ENCODE data around the gene TNRC6B.

TNRC6B gene

DNA sequence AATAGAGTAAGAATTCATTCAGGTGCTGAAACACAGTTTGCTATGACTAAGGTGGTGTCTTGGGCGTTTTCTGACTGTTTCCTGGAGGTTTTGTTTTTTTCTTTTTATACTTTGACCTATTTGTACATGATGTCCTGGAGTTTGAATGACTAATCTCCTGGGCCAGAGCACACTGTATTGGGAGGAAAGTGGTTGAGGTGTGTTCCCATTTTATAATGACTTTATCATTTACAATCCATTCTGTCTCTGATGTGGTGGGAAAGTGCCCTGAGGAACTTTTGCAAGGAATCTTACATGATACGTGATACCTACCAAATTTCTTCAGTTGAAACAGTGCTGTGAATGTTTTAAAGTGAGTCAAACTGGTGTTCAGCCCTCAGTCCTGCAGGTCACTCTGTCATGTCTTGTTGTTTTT, 80.8 kb downstream of the TNRC6B start:
- DNase-seq = no peak
- in situ Hi-C loops (cut with HindIII; ENCODE audit: low pct_ligation_motif_present, low pct_unique_long_range_greater_than_20kb, low sequenced_read_pairs) = no loop called here

DNA sequence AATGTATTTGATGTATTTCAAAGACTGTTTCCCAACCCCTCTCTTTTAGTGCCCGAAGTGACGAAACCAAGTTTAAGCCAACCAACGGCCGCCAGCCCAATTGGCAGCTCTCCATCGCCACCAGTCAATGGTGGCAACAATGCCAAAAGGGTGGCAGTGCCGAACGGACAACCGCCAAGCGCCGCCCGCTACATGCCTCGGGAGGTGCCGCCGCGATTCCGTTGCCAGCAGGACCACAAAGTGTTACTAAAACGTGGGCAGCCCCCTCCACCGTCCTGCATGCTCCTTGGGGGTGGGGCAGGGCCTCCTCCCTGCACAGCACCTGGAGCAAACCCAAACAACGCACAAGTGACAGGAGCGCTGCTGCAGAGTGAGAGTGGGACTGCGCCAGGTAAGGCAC, 84.1 kb downstream of the TNRC6B start:
- DNase-seq = no peak
- in situ Hi-C loops (cut with HindIII; ENCODE audit: low pct_ligation_motif_present, low pct_unique_long_range_greater_than_20kb, low sequenced_read_pairs) = no loop called here

DNA sequence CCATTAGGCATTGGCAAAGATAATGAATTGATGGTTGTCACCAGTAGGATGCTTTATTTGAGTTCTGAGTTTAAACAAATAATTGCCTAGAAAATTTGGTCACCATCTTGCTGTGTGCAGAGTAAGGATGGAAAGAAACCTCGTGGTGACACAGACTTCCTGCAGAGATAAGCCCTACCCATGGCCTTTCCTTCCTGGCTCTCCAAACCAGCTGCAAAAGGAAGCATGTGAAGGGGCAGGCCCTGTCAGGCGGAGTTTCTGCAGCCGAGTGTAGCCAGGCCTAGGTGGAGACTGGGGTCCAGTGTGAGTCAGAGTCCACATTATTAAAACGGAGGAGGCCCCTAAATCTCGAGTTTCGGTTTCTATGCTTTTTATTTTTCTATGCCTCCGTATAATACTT, 85.5 kb downstream of the TNRC6B start:
- no peak for DNase-seq
- in situ Hi-C loops (cut with HindIII; ENCODE audit: low pct_ligation_motif_present, low pct_unique_long_range_greater_than_20kb, low sequenced_read_pairs) = no loop called here

DNA sequence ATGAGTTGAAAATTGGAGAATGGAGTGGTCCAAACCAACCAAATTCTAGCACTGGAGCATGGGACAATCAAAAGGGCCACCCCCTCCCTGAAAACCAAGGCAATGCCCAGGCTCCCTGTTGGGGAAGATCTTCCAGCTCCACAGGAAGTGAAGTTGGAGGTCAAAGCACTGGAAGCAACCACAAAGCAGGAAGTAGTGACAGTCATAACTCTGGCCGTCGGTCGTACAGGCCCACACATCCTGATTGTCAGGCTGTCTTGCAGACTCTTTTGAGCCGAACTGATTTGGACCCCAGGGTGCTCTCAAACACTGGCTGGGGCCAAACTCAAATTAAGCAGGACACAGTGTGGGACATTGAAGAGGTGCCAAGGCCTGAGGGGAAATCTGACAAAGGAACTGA, 88.1 kb downstream of the TNRC6B start:
- in situ Hi-C loops (cut with HindIII; ENCODE audit: low pct_ligation_motif_present, low pct_unique_long_range_greater_than_20kb, low sequenced_read_pairs) = no loop called here
- no peak for DNase-seq

DNA sequence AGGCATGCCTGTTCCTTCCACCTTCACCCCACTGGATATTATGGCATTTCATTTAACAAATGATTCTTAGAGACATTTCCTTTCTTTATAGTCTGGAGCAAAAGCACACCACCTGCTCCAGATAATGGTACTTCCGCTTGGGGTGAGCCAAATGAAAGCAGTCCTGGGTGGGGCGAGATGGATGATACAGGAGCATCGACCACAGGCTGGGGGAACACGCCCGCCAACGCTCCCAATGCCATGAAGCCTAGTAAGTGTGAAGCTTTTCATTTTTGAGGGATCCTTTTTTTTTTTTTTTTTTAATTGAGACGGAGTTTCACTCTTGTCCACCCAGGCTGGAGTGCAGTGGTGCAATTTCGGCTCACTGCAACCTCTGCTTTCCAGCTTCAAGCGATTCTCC, 92.3 kb downstream of the TNRC6B start:
- no peak for DNase-seq
- in situ Hi-C loops (cut with HindIII; ENCODE audit: low pct_ligation_motif_present, low pct_unique_long_range_greater_than_20kb, low sequenced_read_pairs) = no loop called here

DNA sequence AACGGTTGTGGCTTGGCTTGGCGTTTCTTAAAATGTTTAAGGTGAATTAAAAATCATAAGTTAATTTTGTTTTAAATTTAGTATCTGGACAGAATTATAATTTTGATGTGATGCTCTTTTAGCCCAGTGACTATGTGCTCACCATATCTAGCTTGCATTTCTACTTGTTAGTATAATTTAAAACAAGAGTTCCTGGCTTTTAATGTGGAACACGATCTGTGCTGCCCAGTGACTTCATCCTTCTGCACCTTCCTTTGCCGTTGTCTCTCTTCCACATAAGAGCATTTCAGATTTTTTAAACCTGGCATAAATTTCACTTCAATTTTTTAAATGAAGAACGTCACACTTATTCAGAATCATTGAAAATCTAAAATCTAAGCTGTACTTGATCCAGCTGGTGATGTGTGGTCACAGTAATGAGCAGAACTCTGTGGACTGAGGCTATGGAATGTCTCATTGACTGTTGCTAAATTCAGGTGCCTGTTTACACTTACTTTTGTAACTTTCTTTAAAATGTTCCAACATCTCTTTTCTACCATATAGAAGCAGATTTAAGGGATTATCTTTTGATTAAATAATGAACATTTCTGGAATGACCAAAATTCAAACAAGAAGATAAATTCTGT, 93.1 kb downstream of the TNRC6B start:
- in situ Hi-C loops (cut with HindIII; ENCODE audit: low pct_ligation_motif_present, low pct_unique_long_range_greater_than_20kb, low sequenced_read_pairs) = no loop called here
- DNase-seq = no peak

DNA sequence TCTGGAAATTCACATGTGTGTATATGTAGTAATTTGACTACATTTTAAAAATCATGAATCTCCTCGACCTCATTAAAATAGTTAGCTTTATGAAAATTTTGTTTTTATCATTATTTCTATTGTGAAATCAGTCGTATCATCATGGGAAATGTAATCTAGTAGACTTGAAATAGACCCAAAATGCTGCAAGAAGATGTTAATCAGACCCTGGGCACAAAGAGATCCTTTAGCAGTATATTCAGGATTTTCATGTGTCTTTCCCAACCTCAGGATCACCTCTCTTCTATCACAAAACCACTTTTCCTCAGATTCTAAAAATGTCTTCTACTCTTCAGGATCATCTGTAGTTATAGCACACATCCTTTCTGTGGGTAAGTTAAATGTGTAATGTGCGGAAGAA, 93.7 kb downstream of the TNRC6B start:
- in situ Hi-C loops (cut with HindIII; ENCODE audit: low pct_ligation_motif_present, low pct_unique_long_range_greater_than_20kb, low sequenced_read_pairs) = no loop called here
- DNase-seq = no peak

DNA sequence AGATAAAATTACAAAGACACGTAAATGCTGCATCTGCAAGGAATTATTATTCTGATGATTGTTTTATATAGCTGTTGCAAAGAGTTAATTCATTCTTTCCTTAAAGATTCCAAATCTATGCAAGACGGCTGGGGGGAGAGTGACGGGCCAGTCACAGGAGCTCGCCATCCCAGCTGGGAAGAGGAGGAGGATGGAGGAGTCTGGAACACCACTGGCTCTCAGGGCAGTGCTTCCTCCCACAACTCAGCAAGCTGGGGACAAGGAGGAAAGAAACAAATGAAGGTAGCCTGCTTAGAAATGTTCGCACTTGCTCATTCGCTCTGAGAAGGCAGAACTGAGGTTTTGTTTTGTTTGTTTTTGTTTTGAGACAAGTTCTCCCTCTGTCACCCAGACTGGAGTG, 95.6 kb downstream of the TNRC6B start:
- in situ Hi-C loops (cut with HindIII; ENCODE audit: low pct_ligation_motif_present, low pct_unique_long_range_greater_than_20kb, low sequenced_read_pairs) = no loop called here
- no peak for DNase-seq

DNA sequence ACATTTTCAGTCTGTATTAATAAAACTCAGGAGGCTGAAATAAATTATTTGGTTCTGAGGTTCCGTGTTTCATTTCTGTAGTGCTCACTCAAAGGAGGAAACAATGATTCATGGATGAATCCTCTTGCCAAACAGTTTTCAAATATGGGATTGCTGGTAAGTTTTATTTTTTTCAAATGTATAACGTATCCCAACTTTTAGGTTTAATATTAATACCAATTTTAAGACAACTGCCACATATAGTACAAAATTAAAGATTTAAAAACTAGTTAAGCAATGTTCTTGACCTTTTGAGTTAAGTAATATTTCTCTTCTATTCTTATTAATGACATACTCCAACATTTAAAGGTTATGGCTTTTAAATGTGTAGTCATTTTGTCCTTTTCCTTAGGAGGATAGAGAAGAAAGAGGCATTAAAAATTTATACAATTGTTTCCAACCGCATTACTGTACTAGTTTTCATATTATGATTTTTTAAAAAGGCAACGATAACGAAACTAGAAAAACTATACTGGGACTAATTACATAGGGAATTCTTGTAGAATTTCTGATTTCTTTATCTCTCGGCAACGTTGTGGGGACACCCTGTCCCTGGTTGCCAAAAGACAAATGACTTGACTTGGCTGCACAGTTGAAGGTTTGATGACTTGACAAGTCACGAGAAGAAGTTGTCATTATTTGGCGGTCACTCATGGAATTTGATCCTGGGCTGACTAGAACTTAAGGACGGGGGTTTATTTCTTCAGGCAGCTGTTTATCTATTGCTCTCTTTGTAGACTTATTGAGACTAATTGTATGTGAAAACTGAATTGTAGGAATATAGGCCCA, 99.5 kb downstream of the TNRC6B start:
- no peak for DNase-seq
- in situ Hi-C loops (cut with HindIII; ENCODE audit: low pct_ligation_motif_present, low pct_unique_long_range_greater_than_20kb, low sequenced_read_pairs) = no loop called here

DNA sequence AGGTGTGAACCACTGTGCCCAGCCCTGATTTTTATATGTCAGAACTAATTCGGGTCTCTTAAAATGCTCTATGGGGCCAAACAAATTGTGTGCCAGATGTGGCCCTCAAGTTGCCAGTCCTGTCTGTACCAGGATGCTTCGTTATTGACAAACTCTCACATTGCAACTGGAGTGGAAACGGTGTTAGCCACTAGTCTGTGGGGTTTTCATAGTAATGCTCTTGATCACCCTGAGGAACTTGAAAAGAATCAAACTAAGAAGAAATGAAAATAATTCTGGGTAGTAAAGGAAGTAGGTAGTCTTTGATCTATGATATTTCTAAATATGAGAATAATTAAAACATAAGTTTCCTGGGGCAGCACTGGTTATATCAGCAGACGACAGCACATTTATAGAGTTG, 101.3 kb downstream of the TNRC6B start:
- in situ Hi-C loops (cut with HindIII; ENCODE audit: low pct_ligation_motif_present, low pct_unique_long_range_greater_than_20kb, low sequenced_read_pairs) = no loop called here
- no peak for DNase-seq

DNA sequence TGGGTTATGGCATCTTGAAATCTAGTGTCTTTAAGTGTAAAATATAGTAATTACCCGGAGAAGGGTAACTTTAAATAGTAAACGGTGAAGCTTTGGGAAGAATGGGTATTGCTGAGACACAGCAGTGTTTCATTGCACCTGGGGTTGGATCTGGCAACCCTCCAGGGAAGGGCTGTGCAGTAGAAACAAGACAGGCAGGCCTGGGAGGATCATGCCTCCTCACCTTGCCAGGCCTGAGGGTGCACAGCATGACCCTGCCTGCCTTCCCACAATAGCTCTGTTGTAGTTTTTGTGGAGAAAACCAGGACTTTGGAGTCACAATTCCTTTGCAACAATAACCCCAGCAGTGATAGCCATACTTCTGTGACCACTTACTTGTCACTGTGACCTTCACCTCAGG, 104.0 kb downstream of the TNRC6B start:
- in situ Hi-C loops (cut with HindIII; ENCODE audit: low pct_ligation_motif_present, low pct_unique_long_range_greater_than_20kb, low sequenced_read_pairs) = no loop called here
- no peak for DNase-seq

DNA sequence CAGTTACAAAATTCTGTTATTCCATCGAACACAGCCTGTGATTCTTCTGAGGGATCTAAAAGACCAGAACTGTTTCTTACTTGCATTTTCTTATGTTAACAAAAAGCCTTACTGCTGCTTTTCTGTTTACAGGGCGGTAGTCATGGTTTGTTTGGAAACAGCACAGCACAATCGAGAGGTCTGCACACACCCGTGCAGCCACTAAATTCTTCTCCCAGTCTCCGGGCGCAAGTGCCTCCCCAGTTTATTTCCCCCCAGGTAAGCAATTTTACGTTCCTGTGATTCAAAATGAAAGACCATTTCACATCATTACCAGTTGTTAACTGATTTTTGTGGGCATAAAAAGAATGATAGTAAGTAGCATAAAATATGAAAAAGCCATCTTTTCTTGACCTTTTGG, 107.8 kb downstream of the TNRC6B start:
- in situ Hi-C loops (cut with HindIII; ENCODE audit: low pct_ligation_motif_present, low pct_unique_long_range_greater_than_20kb, low sequenced_read_pairs) = no loop called here
- DNase-seq = no peak

DNA sequence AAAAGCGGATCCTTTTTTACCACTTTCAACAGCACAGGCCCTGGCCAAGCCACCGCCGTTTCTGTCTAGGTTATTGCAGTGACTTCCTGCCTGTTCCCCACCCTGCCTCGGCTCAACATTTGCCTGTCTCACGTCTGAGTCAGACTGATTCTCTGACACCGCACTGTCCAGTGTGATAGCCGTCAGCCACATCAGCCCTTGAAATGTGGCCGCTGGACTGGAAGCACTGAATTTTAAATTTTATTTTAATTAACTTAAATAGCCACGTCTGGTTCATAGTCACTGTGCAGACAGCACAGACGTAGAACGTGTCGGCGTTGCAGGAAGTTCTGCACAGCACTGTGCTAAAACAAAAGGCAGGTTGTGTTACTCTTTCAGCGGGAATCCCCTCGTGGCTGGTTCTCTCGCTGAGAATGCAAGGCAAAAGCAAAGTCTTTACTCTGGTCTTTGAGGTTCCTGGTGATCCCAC, 112.3 kb downstream of the TNRC6B start:
- DNase-seq = no peak
- in situ Hi-C loops (cut with HindIII; ENCODE audit: low pct_ligation_motif_present, low pct_unique_long_range_greater_than_20kb, low sequenced_read_pairs) = no loop called here

DNA sequence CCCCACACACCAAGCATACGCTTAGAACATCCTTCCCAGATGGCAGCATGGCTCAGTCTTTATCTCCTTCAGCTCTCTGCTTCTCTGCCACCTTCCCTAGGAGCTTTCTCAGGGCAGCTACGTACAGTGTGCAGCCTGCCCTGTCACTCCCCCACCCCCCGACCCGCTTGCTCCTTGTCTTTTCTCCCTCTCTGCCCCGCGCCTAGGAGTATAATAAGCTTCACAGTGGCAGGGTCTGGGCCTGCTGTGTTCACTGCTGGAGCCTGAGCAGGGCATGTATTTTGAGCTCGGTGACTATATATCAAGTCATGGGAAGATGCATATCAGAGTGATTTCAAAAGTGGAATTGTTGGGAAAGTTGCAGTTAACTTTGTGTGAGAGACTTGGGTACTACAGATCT, 112.8 kb downstream of the TNRC6B start:
- no peak for DNase-seq
- in situ Hi-C loops (cut with HindIII; ENCODE audit: low pct_ligation_motif_present, low pct_unique_long_range_greater_than_20kb, low sequenced_read_pairs) = no loop called here

DNA sequence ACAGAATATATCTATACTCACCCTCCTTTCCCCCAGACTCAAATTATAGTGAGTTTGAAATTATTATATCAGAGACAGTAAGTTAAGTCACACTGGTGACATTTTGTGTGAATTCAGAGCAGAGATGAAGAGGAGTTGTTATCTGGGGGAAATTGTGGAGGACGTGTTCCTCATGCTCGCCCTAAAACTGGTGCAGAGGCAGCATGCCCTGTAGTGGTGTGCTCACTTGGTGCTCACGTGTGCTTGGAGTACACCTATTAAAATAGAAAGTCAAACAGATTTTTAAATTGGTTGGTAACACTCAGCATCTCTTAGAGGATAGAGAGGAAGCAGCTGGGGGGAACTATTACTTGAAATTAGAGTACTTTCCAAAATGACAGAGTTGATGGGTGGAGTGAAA, 117.0 kb downstream of the TNRC6B start:
- in situ Hi-C loops (cut with HindIII; ENCODE audit: low pct_ligation_motif_present, low pct_unique_long_range_greater_than_20kb, low sequenced_read_pairs) = no loop called here
- DNase-seq = no peak

DNA sequence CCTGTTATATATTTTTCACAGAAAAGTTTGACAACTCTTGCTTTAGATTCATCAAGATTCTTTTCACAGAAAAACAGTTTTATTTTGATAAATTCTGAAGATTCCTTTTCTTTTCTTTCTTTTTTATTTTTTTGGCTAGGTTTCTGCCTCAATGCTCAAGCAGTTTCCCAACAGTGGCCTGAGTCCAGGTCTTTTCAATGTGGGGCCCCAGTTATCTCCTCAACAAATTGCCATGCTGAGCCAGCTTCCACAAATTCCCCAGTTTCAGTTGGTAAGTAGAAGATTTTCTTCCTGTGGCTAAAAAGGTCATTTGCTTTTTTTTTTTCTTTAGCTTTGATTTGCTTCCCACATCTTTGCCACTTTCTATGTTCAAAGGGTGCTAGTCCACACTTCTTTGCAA, 122.6 kb downstream of the TNRC6B start:
- DNase-seq = no peak
- in situ Hi-C loops (cut with HindIII; ENCODE audit: low pct_ligation_motif_present, low pct_unique_long_range_greater_than_20kb, low sequenced_read_pairs) = no loop called here

DNA sequence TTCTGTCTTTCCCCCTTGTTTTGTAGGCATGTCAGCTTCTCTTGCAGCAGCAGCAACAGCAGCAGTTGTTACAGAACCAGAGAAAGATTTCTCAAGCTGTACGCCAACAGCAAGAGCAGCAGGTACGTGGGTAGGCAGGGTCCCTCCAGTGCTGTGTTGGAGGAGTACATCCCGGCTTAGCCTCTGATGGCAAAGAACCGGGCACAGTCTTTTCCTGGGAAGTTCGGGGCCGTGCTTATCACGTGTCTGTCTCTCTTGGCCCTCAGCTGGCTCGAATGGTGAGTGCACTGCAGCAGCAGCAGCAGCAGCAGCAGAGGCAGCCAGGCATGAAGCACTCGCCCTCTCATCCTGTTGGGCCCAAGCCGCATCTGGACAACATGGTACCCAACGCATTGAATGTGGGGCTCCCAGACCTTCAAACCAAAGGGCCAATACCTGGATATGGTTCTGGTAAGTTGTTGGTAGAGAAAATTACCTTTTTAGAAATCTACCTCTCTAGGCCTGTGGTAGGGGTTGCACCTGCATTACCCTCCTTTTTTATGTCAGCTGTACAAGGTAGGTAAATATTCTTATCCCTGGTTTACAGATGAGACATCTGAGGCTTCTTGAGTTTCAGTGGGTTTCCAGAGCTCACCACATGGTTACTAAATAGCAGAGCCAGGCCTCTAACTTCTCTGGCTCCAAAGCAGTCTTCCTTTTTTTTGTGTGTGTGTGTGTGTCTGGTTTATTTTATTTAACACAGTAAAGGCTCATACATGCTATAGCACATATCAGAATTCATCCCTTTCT, 123.4 kb downstream of the TNRC6B start:
- no peak for DNase-seq
- in situ Hi-C loops (cut with HindIII; ENCODE audit: low pct_ligation_motif_present, low pct_unique_long_range_greater_than_20kb, low sequenced_read_pairs) = no loop called here

DNA sequence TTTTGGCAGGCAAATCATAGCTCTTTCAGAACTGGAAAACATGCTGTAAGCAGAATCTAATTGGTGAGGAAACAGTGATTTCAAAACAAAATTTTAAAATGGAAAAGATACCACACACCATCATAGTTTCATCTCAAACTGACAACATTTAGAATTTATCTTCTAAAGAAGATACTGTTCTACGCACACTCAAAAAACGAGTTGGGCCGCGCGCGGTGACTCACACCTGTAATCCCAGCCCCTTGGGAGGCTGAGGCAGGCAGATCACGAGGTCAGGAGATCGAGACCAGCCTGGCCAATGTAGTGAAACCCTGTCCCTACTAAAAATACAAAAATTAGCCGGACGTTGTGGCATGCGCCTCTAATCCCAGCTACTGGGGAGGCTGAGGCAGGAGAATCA, 124.4 kb downstream of the TNRC6B start:
- in situ Hi-C loops (cut with HindIII; ENCODE audit: low pct_ligation_motif_present, low pct_unique_long_range_greater_than_20kb, low sequenced_read_pairs) = no loop called here
- DNase-seq = no peak

DNA sequence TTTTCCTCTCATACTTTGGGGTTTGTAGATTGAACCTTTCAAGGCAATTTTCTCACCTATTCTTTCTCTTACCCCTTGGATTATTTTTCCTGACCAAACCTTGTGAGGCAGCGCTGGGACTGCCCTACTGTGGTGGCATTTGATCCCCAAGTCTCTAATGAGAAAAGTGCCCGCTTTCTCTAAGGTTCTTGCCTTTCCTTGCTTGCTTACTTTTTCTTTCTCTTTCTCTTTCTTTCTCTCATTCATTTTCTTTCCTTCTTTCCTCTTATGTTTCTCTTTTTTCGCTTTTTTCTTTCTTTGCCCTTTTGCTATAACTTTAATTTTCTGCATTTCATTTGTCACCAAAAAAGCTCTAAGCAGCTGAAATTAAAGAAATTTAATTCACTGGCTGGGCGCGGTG, 127.9 kb downstream of the TNRC6B start:
- in situ Hi-C loops (cut with HindIII; ENCODE audit: low pct_ligation_motif_present, low pct_unique_long_range_greater_than_20kb, low sequenced_read_pairs) = no loop called here
- no peak for DNase-seq

All from ACHN (cell line).